ENCODE data around the gene OTX2.

Gene OTX2

GRCh38 chr14:56807386-56808109 is 2.7 kb downstream of the OTX2 start:
- DNase-seq (ENCODE audit: low spot score) = no peak
- TF ChIP-seq CTCF (IDR thresholded peaks at IDR 0.05; ENCODE audit: extremely low read depth, missing control alignments) = no peak

- no peak for DNase-seq (ENCODE audit: low spot score)
- TF ChIP-seq CTCF (IDR thresholded peaks at IDR 0.05; ENCODE audit: extremely low read depth, missing control alignments) = no peak
Measured at GRCh38 chr14:56806760-56807159, 3.5 kb downstream of the OTX2 start.

- TF ChIP-seq CTCF (IDR thresholded peaks at IDR 0.05; ENCODE audit: extremely low read depth, missing control alignments) = no peak
- DNase-seq (ENCODE audit: low spot score) = no peak
Measured at GRCh38 chr14:56805992-56806727, 4.1 kb downstream of the OTX2 start.

GRCh38 chr14:56805201-56805991 is 4.9 kb downstream of the OTX2 start:
- DNase-seq (ENCODE audit: low spot score) = no peak
- no peak for TF ChIP-seq CTCF (IDR thresholded peaks at IDR 0.05; ENCODE audit: extremely low read depth, missing control alignments)

GRCh38 chr14:56803816-56804535 is 6.3 kb downstream of the OTX2 start:
- no peak for DNase-seq (ENCODE audit: low spot score)
- TF ChIP-seq CTCF (IDR thresholded peaks at IDR 0.05; ENCODE audit: extremely low read depth, missing control alignments) = no peak

GRCh38 chr14:56801920-56802319 is 8.4 kb downstream of the OTX2 start:
- TF ChIP-seq CTCF (IDR thresholded peaks at IDR 0.05; ENCODE audit: extremely low read depth, missing control alignments) = no peak
- DNase-seq (ENCODE audit: low spot score) = no peak

Data from GM20000 (cell line).